Stimulated activated CD4-positive, alpha-beta T cell treated with anti-CD3 and anti-CD28 coated beads, Interleukin-1b, Interleukin-23, amount 100 ng/mL, for 48 hours (primary cell): ENCODE data around the gene RBCK1.

ENCODE experiments used
- DNase-seq: peaks from one replicate; pipeline ENCODE4 v3.0.0-alpha.2; 2020

RBCK1 gene

DNA sequence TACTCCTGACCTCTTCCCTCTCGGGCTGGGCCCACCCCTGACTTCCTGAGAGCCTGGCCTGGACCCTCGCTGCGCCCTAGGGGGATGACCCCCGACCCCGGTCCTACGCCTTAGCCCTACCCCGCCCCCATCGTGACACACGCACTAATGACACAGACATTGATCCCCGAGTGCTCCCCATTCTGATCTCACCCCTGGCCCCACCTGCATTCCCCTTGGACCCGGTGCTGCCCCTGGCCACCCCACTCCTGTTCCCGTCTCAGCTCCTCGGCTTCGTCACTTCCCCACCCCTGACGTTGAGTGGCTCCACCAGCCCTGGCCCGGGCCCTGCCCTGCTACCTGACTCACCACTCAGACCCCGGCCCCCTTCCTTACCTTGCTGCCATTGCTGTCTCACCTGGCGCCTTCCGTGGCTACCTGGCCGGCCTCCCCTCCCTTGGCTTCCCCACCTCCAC lies 12.1 kb downstream of the RBCK1 start:
- DNase-seq = no peak

DNA sequence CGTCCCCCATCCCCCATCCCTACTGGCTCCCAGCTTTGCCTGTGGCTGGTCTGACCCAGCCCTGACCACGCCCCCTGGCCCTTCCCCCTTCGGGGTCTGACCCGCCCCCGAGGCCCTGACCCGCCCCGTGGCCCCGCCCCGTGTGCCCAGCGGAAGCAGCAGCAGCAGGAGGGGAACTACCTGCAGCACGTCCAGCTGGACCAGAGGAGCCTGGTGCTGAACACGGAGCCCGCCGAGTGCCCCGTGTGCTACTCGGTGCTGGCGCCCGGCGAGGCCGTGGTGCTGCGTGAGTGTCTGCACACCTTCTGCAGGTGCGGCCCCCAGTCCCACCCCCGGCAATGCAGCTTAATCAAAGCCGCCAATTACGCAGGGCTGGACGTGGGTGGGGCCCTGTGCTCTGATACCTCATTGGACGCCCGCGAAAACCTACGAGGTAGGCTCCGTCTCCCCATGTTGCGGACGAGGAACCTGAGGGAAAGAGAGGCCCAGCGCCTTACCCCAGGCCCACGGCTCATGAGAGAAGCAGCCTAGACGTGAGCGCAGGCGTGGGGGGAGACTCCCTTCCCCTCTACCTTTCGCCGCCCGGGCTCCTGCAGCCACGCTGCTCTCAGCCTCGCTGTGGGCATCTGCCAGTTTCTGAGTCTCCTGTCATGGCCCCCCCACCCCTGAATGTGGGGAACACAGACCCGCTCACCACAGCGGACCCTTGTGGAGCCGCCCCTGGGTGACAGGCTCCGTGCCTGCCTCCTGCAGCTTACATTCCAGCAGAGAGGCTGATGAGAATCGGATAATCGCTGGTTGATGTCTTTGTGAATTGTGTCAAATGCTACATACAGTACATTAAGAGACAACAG lies 12.8 kb downstream of the RBCK1 start:
- DNase-seq = no peak

DNA sequence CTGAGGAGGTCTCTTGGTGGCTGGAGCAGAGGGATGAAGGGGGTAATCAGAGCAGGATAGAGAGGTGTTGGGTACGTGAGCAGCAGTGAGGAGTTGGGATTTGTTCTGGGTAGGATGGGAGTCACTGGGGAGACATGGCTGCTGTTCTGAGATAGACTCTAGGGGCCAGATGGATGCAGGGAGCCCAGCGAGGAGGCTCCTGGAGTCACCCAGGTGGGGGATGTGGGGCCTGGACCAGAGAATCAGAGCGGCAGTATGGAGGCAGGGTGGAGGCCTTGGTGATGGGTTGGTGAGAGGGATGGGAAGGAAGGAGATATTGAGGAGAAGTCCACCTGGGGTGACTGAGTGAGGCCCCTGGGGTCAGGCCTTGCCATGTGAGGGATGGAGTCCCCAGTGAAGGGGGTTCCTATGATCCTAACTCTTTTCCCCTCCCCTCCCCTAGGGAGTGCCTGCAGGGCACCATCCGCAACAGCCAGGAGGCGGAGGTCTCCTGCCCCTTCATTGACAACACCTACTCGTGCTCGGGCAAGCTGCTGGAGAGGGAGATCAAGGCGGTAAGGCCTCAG lies 13.7 kb downstream of the RBCK1 start:
- DNase-seq = no peak

DNA sequence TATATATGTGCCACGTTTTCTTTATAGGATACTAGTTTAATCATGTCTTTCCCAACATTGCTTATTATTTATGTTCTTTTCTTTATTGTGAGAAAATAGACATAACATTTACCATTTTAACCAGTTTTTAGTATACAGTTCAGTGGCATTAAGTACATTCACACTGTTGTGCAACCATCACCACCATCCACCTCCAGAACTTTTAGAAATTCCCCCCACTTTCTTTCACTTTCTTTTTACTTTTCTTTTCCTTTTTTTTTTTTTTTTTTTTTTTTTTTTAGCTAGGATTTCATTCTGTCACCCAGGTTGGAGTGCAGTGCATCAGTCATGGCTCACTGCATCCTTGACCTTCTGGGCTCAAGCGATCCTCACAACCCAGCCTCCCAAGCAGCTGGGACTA lies 18.5 kb downstream of the RBCK1 start:
- no peak for DNase-seq

DNA sequence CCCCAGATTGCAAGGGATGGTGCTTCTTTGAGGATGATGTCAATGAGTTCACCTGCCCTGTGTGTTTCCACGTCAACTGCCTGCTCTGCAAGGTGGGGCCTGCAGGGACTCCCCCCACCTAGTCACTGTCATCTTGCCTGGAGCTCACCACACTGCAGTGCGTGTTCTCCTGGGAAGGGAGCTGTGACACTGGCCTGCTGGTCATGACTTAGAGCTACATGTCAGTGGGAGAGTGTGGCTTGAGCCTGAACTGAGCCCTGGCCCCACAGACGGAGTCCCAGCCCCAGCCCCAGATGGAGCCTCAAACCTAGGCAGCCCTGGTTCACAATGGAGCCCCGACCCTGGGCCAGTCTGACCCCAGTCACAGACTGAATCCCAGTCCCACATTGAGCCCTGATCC lies 19.3 kb downstream of the RBCK1 start:
- no peak for DNase-seq

DNA sequence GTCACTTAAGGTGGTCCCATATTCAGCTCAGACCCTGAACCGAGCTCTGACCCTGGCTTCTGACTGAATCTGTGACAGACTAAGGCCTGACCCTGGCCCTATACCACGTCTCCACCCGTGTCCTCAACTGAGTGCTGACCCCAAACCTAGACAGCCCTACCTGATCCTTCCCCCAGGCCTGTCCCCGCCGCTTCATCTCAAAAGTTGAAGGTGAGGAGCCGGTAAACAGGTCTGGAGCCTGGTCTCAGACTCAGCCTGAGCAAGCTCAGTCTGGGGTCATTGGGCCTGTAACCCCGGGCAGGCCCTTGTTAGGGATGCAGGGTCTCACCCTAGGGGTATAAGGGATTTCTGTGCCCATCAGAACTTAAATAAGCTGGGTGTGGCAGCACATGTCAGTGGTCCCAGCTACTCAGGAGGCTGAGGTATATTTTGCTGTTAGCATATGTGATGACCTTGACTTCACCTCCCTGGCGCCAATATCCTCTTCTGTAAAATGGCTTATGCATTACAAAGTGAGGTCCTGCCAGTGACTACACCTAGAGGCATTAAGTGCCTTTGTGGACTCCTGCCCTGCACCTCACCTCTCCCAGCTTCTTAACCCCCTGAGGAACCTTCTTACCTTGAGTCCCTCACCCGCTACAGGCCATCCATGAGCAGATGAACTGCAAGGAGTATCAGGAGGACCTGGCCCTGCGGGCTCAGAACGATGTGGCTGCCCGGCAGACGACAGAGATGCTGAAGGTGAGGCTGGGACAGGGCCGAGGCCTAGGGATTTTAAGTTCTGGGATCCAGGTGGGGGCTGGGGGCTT lies 20.0 kb downstream of the RBCK1 start:
- no peak for DNase-seq

DNA sequence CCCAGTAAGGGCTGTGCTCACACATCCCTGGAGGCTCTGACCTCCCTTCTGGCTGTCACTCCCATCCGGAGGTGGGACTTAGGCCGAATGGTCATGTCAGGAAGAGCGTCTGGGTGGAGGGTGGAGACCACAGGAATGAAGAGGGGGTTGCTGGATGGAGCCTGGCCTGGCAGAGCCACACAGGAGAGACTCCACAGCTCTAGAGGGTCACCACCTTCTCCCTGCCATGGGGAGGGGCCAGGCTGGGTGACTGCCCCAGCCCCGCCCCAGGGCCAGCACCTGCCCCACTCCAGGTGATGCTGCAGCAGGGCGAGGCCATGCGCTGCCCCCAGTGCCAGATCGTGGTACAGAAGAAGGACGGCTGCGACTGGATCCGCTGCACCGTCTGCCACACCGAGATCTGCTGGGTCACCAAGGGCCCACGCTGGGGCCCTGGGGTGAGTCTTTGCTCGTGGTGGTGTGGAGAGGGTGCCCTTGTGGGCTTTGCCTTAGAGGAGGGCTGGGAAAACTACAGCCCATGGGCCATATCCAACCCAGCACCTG lies 20.6 kb downstream of the RBCK1 start:
- no peak for DNase-seq

DNA sequence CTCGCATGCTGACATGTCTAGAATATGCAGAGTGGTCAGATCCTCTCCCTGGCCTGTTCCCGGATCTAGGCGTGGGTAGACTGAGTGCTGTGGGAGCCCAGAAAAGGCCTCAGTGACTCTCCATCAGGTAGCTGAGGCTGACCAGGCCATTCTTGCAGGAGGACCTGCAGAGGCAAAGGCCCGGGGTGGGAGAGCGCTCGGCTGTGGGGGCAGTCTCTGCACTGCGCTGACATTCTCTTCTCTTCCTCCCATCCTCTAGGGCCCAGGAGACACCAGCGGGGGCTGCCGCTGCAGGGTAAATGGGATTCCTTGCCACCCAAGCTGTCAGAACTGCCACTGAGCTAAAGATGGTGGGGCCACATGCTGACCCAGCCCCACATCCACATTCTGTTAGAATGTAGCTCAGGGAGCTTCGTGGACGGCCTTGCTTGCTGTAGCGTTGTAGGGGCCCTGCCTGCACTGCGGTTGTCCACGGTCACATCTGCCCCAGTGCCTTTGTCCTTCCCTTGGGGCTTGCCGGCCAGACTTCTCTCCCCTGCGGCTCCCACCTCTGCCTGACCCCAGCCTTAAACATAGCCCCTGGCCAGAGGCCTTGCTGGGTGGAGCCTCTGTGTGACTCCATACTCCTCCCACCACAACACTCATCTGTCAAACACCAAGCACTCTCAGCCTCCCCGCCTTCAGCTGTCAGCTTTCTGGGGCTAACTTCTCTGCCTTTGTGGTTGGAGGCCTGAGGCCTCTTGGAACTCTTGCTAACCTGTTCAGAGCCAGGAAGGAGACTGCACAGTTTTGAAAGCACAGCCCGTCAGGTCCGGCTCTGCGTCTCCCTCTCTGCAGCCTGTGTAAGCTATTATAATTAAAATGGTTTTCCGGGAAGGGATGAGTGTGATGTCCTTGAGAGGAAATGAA lies 22.2 kb downstream of the RBCK1 start:
- DNase-seq = no peak

DNA sequence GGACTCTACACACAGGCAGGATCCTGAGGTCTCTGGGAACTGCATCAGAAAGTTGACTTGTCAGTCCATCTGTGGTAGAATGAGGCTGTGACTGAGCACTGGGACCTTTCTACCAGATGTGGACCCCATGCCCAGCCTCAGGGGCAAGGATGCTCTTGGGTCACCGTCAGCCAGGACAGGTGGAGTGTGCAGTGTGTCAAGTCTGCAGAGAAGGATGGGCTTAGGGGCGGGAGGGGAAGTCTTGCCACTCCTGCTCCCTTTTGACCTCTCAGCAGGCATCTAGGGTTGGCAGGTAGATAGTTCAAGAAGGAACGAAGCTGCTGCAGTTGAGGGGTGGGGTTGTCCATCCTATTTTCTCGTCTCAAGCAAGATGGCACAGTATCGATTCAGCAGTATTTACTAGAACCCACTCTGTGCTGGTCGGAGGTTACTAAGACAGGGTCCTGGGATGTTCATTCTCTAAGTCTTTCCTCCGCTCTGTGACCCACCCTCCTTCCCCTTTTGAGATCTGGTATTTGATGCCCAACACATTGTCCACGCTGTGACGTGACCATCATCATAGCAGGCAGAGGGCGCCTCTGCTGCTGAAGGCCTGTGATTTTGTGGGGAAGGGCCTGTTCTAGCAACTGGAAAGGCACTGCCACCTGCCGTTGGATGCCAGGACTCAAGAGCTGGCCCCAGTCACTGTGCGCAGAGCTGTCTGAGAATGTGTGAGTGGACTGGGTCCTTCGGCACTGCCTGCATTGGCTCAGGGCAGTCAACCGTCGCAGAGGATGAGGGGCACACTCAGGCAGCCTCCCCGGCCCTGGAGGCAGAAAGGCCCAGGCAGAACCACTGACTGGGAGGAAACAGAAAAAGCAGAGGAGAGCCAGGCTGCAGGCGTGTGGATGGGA lies 23.2 kb downstream of the RBCK1 start:
- DNase-seq = peak; percentile 40

DNA sequence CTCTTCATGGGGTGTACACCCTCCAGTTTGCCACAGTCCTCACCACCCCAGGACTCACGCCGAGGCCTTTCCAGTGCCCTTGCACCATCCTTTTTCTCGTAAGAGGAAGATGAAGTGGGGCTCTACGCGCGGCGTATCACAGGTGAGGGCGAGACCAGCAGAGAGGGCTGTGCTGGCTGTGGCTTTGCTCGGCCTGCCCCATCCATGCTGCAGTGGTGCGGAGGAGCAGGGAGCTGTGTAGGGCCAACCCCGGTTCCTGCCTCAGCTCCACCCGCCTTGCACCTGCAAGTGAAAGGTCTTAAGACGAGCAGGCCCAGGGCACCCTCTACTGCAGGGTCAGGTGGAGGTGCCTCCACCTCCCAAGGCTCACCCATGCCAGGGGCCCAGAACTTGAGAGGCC lies 24.1 kb downstream of the RBCK1 start:
- DNase-seq = no peak

DNA sequence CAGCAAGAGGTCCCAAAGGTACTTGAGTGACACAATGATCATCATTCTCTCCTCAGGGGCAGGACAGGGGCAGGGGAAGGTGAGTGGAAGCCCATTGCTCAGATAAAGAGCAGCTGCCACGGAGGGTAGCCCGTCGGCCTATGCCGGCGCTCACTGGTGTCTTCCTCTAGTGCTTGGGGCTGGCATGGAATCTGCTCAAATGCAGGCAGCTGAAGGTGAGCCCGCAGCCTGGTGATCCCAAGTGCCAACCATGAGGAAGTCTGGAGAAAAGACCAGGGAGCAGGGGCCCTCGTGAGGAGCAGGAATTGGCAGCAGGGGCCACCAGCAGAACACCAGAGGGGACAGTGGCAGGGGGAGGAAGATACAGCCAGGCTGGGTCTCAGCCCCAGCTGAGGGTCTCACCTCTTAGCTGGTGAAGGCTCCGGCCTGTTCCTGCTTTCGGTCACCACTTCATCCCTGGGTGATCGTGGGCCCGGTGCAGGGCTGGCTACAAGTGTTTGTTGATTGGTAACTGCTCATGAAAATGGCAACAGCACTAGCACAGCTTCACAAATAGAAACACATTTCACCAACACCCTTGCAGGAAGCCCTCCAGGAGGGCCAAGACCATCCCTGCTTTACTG lies 24.7 kb downstream of the RBCK1 start:
- DNase-seq = no peak

DNA sequence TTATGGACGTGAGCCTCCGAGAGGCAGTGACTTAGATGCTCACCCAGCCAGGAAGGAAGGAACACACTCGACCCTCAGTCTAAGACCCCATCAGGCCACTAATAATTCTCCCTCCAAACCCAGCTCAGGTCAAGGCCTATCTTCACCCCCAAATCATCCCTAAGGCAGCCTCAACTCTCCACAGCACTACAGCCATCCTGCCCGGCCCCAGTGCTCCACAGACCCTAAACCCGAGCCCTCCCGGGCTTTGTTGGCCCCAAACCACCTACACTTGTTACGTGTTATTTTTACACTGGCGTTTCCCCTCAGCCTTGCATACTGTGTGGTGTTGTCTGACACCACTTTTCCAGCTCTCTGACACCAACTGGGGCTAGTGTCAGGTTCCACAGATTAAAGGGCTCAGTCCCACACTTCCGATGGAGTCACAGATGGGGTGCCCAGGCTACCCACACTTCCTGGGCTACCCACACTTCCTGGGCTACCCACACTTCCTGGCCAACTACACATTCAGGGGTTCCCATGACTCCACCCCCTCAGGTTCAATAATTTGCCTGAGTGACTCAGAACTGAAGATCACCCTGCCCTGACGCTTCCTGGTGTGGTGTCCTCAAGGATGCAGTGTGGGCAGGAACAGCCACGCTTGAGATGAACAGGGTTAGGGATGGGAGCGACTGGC lies 25.3 kb downstream of the RBCK1 start:
- DNase-seq = peak; percentile 80

DNA sequence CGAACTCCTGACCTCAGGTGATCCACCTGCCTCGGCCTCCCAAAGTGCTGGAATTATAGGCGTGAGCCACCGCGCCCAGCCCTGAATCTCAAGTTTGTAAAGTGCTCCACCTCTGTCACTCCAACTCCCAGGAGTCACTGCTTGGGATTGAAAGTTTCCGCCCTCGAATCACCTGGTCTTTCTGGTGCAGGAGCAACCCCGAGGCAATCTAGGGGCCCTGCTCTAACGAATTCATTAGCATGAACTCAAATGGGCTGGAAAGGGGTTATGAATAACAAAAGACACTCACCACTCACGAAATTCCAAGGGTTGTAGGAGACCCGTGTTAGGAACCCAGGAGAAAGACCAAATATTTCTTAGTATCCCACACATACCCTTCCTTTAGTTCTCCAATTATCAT lies 26.1 kb downstream of the RBCK1 start:
- DNase-seq = no peak

DNA sequence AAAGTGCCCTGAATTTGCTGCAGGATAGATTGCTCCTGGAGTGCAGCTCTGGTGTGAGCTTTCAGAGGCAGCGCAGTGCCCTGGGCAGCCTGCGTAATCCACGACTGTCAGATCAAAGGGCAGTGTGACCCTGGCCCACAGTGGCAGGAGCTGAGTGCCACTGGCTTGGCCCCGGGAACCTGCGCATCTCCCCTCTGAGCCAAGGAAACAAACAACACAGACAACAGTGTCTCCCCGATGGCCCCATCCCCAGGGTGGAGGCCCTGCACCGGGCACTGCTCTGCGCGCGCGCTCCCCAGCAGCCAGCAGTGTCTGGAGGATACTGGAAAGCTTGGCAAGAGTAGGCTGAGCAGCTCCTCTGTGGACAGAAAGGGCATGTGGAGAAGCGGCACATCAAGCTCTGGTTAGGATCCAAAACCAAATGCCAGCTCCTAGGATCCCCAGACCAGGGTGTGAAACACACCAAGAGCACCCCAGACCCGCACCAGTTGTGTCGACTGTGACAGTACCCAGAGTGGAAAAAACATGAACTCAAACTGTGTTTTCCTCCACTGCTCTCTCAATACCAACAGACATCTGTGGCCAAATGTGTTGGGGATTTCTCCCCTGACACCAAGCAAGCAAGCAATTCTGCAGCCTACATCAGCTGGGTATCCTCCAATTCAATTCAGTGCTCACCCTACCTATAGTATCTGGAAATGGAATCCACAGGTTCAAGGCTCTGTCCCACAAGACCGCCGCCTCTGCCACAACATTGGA lies 26.7 kb downstream of the RBCK1 start:
- no peak for DNase-seq

DNA sequence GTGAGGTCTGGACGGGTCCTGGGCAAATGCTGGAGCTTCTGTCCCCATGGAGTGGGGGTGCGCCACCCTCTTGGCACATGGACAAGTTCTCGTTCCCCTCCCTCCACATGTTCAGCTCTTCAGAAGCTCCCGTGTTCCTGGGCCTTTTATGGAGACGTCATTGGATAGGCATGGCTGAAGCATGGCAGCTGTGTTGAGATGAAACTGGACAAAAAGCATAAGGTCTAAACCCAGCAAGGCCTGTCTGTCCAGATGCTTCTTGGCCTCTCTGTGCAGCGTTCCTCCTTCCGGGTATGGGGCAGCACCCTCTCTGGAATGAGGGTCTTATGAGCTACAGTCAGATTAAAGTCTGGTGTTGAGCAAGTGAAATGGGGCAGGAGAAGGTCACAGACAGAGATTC lies 27.5 kb downstream of the RBCK1 start:
- no peak for DNase-seq

DNA sequence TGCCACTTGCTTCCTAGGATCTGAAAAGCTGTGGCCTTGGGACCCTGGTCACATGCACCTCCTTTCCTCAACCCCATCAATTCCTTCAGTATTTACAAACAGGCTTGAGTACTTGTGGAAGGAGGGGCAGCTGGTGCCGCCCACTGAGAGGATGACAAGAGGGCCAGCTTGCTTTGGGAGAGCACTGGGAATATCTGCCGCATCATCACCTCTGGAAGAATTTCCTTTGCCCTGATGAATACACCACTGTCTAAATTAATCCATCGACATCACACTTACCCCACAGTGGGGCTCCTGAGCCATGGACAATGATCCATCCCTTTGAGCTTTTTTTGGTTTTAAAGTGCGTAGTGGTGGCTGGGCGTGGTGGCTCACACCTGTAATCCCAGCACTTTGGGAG lies 28.4 kb downstream of the RBCK1 start:
- DNase-seq = no peak

DNA sequence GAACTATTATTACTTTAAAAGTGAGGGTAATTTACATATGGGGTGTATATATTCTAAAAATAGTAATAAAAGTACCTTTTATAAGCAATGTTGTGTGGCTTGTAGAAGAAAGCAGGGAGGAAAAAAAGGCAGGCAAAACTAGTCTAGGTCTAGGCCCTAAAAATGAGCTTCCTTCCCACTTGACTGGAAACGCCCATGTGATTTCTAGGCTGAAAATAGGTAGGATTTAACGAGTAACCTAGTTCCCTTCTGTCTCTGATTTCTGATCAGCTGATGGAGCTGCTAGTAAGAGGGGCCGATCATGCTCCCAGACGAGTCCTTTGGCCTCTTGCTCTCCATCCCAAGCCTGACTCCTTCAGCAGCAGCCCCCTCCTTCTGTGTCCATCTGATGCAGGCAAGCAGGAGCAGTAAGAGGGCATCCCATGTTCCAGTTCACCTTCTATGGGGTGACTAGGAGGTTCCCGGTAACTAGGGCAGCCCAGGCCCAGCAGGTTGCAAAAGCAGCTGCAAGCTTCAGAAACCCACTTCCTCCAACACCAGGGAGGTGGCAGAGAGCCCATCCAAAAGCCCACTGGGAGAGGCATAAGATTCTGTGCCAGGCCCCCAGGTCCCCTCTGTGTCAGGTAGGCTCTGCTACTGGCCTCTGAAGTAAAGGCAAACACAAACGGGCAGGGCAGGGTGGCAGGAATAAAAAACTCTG lies 29.8 kb downstream of the RBCK1 start:
- no peak for DNase-seq

DNA sequence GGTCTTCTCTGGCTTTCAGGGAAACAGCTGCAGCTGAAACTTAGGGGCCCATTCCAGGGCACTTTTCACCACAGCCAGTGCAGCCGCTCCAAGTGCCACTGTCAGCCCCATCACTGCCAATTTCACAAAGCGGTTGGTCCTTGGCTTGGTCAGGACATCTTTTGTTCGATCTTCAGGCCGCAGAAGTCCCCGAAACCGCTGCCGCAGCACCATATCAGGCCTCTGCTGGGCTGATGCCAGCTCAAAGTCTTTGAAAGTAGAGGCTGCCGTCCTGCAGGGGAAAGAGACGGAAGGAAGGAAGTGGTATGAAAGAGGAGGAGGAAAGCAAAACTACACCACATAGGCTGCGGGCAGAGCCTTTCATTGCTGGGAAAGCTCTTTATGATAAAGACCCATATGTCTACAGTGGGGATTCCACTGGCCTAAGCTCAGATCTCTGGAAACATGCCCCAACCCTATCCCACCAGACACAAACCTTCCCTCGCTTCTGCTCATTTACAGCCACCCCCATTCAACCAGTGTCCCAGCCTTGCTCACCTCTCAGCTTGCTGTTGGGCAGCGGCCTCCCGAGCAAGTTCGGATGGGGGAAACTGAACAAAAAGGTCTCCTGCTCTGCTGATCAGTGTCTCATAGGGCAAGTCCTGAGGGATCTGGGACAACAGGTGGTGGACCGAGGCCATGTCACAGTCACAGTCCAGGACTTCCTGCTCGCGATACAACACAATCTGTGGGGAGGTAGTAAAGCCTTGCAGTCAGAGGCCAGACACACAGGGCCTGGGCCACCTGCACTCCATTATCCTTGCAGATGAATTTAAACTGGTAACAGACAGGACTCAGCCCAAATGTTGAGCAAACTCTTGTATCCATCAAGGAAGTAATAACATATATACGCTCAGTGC lies 30.7 kb downstream of the RBCK1 start:
- DNase-seq = peak; percentile 44
